ENCODE measurements around the gene CHRNB2.

DNA sequence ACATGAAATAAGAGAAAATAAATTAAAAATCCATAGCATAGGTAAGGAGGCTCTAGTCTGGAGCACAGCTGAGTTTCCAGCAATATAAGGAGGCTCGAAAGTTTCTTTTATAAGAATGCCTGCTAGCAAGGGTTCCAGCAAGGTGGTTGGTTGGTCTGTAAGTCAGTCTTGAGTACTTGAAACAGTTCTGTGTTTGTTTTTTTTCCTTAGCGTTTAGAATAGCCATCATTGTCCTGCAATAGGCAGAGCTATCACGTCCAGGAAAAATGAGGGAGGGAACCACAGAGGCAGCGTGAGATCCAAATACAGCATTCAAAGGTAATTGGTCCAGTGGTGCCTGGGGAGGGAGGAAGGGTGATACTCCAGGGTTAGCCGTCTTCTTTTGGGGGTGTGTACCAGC lies 17.5 kb upstream of the CHRNB2 start:
- TF ChIP-seq, protein P1, sequence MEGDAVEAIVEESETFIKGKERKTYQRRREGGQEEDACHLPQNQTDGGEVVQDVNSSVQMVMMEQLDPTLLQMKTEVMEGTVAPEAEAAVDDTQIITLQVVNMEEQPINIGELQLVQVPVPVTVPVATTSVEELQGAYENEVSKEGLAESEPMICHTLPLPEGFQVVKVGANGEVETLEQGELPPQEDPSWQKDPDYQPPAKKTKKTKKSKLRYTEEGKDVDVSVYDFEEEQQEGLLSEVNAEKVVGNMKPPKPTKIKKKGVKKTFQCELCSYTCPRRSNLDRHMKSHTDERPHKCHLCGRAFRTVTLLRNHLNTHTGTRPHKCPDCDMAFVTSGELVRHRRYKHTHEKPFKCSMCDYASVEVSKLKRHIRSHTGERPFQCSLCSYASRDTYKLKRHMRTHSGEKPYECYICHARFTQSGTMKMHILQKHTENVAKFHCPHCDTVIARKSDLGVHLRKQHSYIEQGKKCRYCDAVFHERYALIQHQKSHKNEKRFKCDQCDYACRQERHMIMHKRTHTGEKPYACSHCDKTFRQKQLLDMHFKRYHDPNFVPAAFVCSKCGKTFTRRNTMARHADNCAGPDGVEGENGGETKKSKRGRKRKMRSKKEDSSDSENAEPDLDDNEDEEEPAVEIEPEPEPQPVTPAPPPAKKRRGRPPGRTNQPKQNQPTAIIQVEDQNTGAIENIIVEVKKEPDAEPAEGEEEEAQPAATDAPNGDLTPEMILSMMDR (IDR thresholded peaks at IDR 0.05): no peak
- TF ChIP-seq POLR2A (IDR thresholded peaks at IDR 0.05) (no peak), EP300 (IDR thresholded peaks at IDR 0.05) (no peak), POLR2AphosphoS5 (IDR thresholded peaks at IDR 0.05) (no peak)
